ENCODE results near the gene MUSK. TPM values are rescaled to one million over a fixed set of nuclear protein-coding genes. Genes with fewer than 3 reads are reported as not detected.
"Not testable (repeated sequence)": the region's sequence is repeated elsewhere in the genome, so short reads cannot be mapped to it uniquely, and the experiment has no call there.

MUSK gene
- total RNA-seq, 1 donor from 2014 or later, result 3.7 TPM

DNA sequence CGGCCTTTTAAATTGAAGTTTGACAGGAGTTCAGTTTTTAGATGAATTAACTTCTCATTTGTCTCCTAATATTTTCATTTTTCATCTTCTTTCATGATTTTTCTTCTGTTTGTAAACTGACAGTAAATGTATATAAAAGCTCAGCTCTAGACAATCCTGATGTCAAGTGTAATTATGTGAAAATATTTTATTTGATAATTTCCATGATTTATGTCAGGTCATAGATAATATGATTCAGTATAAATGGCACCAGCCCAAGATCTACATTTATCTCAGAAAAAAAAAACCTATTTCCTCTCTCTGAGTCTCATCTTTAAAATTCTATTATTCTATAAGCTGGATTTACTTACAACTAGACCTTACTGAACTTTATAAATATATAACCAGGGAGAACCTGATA is 115.7 kb downstream of the MUSK start:
- H3K27me3 ChIP-seq, result no peaks in the 10 kb centered on the region
- no peaks in the 10 kb centered on the region for H3K36me3 ChIP-seq
- intact Hi-C loops (cut with DNase I), result no loop called here
- ATAC-seq, result no peak
- no peak overlapping the region for H3K4me3 ChIP-seq
- H3K27ac ChIP-seq, result no peak overlapping the region
- TF ChIP-seq, protein P1, sequence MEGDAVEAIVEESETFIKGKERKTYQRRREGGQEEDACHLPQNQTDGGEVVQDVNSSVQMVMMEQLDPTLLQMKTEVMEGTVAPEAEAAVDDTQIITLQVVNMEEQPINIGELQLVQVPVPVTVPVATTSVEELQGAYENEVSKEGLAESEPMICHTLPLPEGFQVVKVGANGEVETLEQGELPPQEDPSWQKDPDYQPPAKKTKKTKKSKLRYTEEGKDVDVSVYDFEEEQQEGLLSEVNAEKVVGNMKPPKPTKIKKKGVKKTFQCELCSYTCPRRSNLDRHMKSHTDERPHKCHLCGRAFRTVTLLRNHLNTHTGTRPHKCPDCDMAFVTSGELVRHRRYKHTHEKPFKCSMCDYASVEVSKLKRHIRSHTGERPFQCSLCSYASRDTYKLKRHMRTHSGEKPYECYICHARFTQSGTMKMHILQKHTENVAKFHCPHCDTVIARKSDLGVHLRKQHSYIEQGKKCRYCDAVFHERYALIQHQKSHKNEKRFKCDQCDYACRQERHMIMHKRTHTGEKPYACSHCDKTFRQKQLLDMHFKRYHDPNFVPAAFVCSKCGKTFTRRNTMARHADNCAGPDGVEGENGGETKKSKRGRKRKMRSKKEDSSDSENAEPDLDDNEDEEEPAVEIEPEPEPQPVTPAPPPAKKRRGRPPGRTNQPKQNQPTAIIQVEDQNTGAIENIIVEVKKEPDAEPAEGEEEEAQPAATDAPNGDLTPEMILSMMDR (IDR thresholded peaks at IDR 0.05), result no peak
- no peaks in the 10 kb centered on the region for H3K4me1 ChIP-seq
- DNase-seq, result no peak
- H3K9me3 ChIP-seq, result no peaks in the 10 kb centered on the region

DNA sequence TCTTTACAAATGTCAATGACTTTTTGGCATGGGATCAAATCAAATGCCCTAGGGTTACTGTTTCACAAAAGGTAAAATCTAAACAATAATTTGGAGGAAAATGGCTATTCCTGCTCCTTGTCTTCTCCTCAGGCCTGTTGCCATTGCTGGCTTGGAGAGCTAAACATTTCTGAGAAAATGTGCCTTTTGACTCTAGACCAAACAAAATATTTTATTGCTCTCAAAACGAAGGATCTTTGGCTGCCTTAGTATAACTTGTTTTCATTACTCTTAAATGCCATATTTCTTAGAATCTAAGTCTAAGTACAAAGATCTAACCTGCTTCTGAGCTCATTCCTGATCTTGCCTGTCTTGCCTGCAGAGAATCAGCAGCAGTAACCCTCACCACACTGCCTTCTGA is 116.6 kb downstream of the MUSK start:
- ATAC-seq (no peak), DNase-seq (no peak)
- H3K27ac ChIP-seq, result no peak overlapping the region
- intact Hi-C loops (cut with DNase I), result no loop called here
- TF ChIP-seq, protein P1 (IDR thresholded peaks at IDR 0.05), result no peak
- no peaks in the 10 kb centered on the region for H3K4me1 ChIP-seq
- no peak overlapping the region for H3K4me3 ChIP-seq
- H3K27me3 ChIP-seq, result no peaks in the 10 kb centered on the region
- no peaks in the 10 kb centered on the region for H3K9me3 ChIP-seq
- H3K36me3 ChIP-seq, result no peaks in the 10 kb centered on the region

DNA sequence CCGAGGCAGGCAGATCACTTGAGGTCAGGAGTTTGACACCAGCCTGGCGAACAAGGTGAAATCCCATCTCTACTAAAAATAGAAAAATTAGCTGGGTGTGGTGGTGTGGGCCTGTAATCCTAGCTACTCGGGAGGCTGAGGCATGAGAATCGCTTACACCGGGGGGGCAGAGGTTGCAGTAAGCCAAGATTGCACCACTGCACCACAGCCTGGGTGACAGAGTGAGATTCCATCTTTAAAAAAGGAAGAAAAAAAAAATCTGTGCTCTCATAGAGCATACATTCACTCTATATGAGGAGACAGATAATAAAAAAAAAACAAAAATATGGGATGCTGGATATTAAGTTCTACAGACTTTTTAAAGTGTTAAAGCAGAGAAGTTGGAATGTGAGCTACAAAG is 119.8 kb downstream of the MUSK start:
- H3K36me3 ChIP-seq; DNase-seq; H3K4me3 ChIP-seq; H3K27me3 ChIP-seq; intact Hi-C loops (cut with DNase I); H3K27ac ChIP-seq; ATAC-seq; H3K4me1 ChIP-seq; H3K9me3 ChIP-seq: not testable (repeated sequence)

DNA sequence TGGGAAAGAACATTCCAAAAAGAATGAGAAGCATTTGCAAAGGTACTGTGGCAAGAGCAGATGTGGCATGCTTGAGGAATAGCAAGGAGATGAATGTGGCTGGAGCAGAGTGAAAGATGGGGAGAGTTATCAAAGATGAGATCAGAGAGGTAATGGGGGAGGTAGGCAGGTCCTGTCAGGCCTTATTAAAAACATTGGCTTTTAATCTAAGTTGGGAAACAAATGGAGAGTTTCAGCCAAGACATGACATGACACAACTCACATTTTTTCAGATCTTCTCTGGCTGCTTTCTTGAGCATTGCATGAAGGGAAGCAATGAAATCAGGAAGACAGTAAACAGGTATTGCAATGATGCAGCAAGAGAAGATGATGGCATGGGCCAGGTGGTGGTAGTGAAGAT is 120.3 kb downstream of the MUSK start:
- intact Hi-C loops (cut with DNase I), result no loop called here
- Histone ChIP-seq H3K27me3 (no peaks in the 10 kb centered on the region), H3K27ac (no peak overlapping the region), H3K36me3 (no peaks in the 10 kb centered on the region), H3K4me1 (no peaks in the 10 kb centered on the region), H3K4me3 (no peak overlapping the region), H3K9me3 (no peaks in the 10 kb centered on the region)
- TF ChIP-seq, protein P1 (IDR thresholded peaks at IDR 0.05), result no peak
- ATAC-seq (no peak), DNase-seq (no peak)

DNA sequence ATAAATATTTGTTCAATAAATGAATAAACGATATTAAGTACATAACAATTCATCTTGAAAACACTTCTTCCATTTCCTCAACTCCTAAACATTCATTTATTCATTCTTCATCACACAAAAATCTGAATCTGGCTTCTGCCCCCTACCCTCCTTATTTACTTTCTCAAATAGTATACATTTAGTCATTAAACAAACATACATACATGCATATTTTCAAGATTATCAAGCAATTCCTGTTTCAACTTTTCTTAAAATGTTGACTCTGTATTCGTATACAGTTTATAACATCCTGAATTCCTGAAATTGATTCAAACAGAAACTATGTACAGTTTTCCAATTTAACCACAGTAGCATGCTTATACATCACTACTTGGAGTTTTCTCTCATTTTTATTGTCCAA is 129.0 kb downstream of the MUSK start:
- H3K4me1 ChIP-seq, result no peaks in the 10 kb centered on the region
- H3K36me3 ChIP-seq, result no peaks in the 10 kb centered on the region
- H3K27ac ChIP-seq, result no peak overlapping the region
- ATAC-seq (no peak), DNase-seq (no peak)
- intact Hi-C loops (cut with DNase I), result no loop called here
- TF ChIP-seq, protein P1 (IDR thresholded peaks at IDR 0.05), result no peak
- H3K4me3 ChIP-seq, result no peak overlapping the region
- no peaks in the 10 kb centered on the region for H3K9me3 ChIP-seq
- H3K27me3 ChIP-seq, result no peaks in the 10 kb centered on the region

DNA sequence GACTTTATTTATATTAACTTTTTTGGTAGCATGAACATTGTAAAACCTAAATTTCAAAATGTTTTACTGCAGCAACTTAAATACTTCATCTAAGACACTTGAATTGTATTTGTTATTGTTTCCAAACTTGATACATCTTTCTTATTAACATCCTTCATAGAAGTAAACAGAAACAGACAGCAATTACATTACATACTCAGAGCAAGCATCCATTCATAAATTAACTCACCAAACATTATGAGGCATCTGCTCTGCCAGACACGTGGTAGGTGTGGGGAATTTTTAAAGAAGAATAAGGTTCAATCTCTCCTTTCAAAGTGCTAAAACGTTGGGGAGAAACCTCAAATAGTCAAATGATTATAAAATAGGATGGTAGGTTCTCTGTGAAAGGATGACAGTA is 130.8 kb downstream of the MUSK start:
- intact Hi-C loops (cut with DNase I), result no loop called here
- ATAC-seq (no peak), DNase-seq (no peak)
- H3K36me3 ChIP-seq, result no peaks in the 10 kb centered on the region
- no peak overlapping the region for H3K27ac ChIP-seq
- H3K27me3 ChIP-seq, result no peaks in the 10 kb centered on the region
- H3K4me1 ChIP-seq, result no peaks in the 10 kb centered on the region
- TF ChIP-seq, protein P1 (IDR thresholded peaks at IDR 0.05), result no peak
- H3K4me3 ChIP-seq, result no peak overlapping the region
- no peaks in the 10 kb centered on the region for H3K9me3 ChIP-seq

All from upper lobe of right lung (tissue), 1 donor.